Measurements from ENCODE around the gene SIGLEC1.

The SIGLEC1 gene

GRCh38 chr20:3744037-3744436 lies 31.6 kb upstream of the SIGLEC1 start:
- DNase-seq = no peak

GRCh38 chr20:3743251-3743650 lies 30.9 kb upstream of the SIGLEC1 start:
- no peak for DNase-seq

- no peak for DNase-seq
Measured at GRCh38 chr20:3741836-3742458, 29.5 kb upstream of the SIGLEC1 start.

GRCh38 chr20:3740615-3741301 lies 28.4 kb upstream of the SIGLEC1 start:
- DNase-seq = no peak

GRCh38 chr20:3739926-3740451 lies 27.6 kb upstream of the SIGLEC1 start:
- no peak for DNase-seq

GRCh38 chr20:3739054-3739925 lies 26.9 kb upstream of the SIGLEC1 start:
- no peak for DNase-seq

- no peak for DNase-seq
Measured at GRCh38 chr20:3738111-3739053, 26.0 kb upstream of the SIGLEC1 start.

GRCh38 chr20:3735768-3736167 lies 23.4 kb upstream of the SIGLEC1 start:
- DNase-seq = no peak

GRCh38 chr20:3734111-3734843 lies 21.9 kb upstream of the SIGLEC1 start:
- DNase-seq = no peak

GRCh38 chr20:3733119-3733995 lies 21.0 kb upstream of the SIGLEC1 start:
- DNase-seq = no peak

GRCh38 chr20:3732327-3733118 lies 20.1 kb upstream of the SIGLEC1 start, which contains the start of gene HSPA12B:
Gene HSPA12B (plus strand): TSS chr20:3732685. CDS start chr20:3738675, 5,990 bp downstream.
- DNase-seq = no peak

- DNase-seq = no peak
Measured at GRCh38 chr20:3731944-3732326, 19.5 kb upstream of the SIGLEC1 start.

- DNase-seq = no peak
Measured at GRCh38 chr20:3730803-3731672, 18.6 kb upstream of the SIGLEC1 start.

- no peak for DNase-seq
Measured at GRCh38 chr20:3729811-3730540, 17.6 kb upstream of the SIGLEC1 start.

GRCh38 chr20:3729378-3729777 lies 17.0 kb upstream of the SIGLEC1 start:
- no peak for DNase-seq

GRCh38 chr20:3728876-3729275 lies 16.5 kb upstream of the SIGLEC1 start:
- no peak for DNase-seq

- no peak for DNase-seq
Measured at GRCh38 chr20:3728354-3728753, 16.0 kb upstream of the SIGLEC1 start.

Data from stimulated activated naive CD4-positive, alpha-beta T cell treated with Interleukin-2 at 50 U/mL for 16 hours (primary cell).